HEK293 (cell line): ENCODE measurements around the gene IGFBP5.

Source experiments
- CTCF ChIA-PET: fragments of 350-600 bp; formaldehyde crosslinking; extraction: SDS; loops from one replicate; lab custom pipeline; 2021; ENCODE audit warnings: antibody characterized with exemption; lab: Yijun Ruan, JAX
- POLR2A ChIA-PET: fragments of 300-600 bp; formaldehyde crosslinking; extraction: SDS; loops from one replicate; lab custom pipeline; 2020; ENCODE audit warnings: antibody characterized with exemption, inconsistent platforms; lab: Yijun Ruan, JAX
- H3K27ac ChIP-seq: fragments of 200-500 bp; sonication (Bioruptor generic); 2 replicates; pipeline ENCODE4 v1.5.1; 2014; ENCODE audit warnings: low read depth, low read length, control low read depth, inconsistent platforms; ENCODE audit errors: extremely low read depth
- H3K36me3 ChIP-seq, 2 experiments: fragments of 200-500 bp in 1 of 2; sonication (Bioruptor generic) in 1 of 2; 1 replicate in 1 of 2; 2 replicates in 1 of 2; pipeline ENCODE4 v1.5.1; 2014 to 2017; ENCODE audit warnings: inconsistent platforms in 2 of 2, low read length in 2 of 2; ENCODE audit not compliant: control insufficient read depth in 2 of 2, insufficient read depth in 1 of 2
- H3K4me1 ChIP-seq: fragments of 200-500 bp; sonication (Bioruptor generic); 2 replicates; pipeline ENCODE4 v1.5.1; 2014; ENCODE audit warnings: mild to moderate bottlenecking, low read length, inconsistent platforms; ENCODE audit not compliant: control insufficient read depth, insufficient read depth
- H3K4me3 ChIP-seq: 2 replicates; pipeline ENCODE4 v1.5.1; 2011; ENCODE audit warnings: low read depth, mild to moderate bottlenecking, control low read depth, low read length, moderate library complexity
- H3K9me3 ChIP-seq: fragments of 200-500 bp; sonication (Bioruptor generic); 2 replicates; pipeline ENCODE4 v1.5.1; 2014; ENCODE audit warnings: low read depth, low read length, inconsistent platforms; ENCODE audit not compliant: control insufficient read depth, insufficient read depth
- BCL11A ChIP-seq: fragments of 450-650 bp; formaldehyde crosslinking; IDR thresholded peaks from 2 replicates; pipeline ENCODE4 v1.5.1; 2016; ENCODE audit warnings: low read depth, missing biosample characterization, missing genetic modification characterization
- ELK4 ChIP-seq: IDR thresholded peaks from 2 replicates; pipeline ENCODE4 v1.6.1; 2011; ENCODE audit warnings: mild to moderate bottlenecking, low read depth, low read length, borderline replicate concordance
- HOXA7 ChIP-seq: sonication (generic); formaldehyde crosslinking; IDR thresholded peaks from 2 replicates; pipeline ENCODE4 v1.8.1; 2022; ENCODE audit warnings: missing genetic modification reagents, borderline replicate concordance
- PRDM1 ChIP-seq: fragments of 450-650 bp; formaldehyde crosslinking; IDR thresholded peaks from 2 replicates; pipeline ENCODE4; 2016; ENCODE audit warnings: missing biosample characterization, missing genetic modification characterization
- REST ChIP-seq: fragments of 450-650 bp; formaldehyde crosslinking; IDR thresholded peaks from 2 replicates; pipeline ENCODE4 v1.5.1; 2016; ENCODE audit warnings: missing biosample characterization, missing genetic modification characterization
- SETDB1 ChIP-seq: IDR thresholded peaks from one replicate; pipeline ENCODE4 v1.6.1; 2017; ENCODE audit warnings: mild to moderate bottlenecking, low read length, moderate library complexity, mixed read lengths; ENCODE audit not compliant: insufficient read length
- ZBTB20 ChIP-seq: fragments of 450-650 bp; formaldehyde crosslinking; IDR thresholded peaks from 2 replicates; pipeline ENCODE4 v1.5.1; 2016; ENCODE audit warnings: missing biosample characterization, missing genetic modification characterization
- ZBTB8A ChIP-seq: fragments of 450-650 bp; formaldehyde crosslinking; IDR thresholded peaks from 2 replicates; pipeline ENCODE4 v1.5.1; 2016; ENCODE audit warnings: missing biosample characterization, missing genetic modification characterization
- ZNF138 ChIP-seq: fragments of 450-650 bp; formaldehyde crosslinking; IDR thresholded peaks from 2 replicates; pipeline ENCODE4 v1.5.1; 2016; ENCODE audit warnings: missing biosample characterization, missing genetic modification characterization, borderline replicate concordance
- ZNF302 ChIP-seq: fragments of 450-650 bp; formaldehyde crosslinking; IDR thresholded peaks from 2 replicates; pipeline ENCODE4 v1.5.1; 2016; ENCODE audit warnings: missing biosample characterization, missing genetic modification characterization, low read depth
- ZNF311 ChIP-seq: fragments of 450-650 bp; formaldehyde crosslinking; IDR thresholded peaks from 2 replicates; pipeline ENCODE4 v1.5.1; 2017; ENCODE audit warnings: missing biosample characterization, missing genetic modification characterization, borderline replicate concordance
- ZNF645 ChIP-seq: fragments of 450-650 bp; formaldehyde crosslinking; IDR thresholded peaks from 2 replicates; pipeline ENCODE4; 2016; ENCODE audit warnings: missing biosample characterization, missing genetic modification characterization
- ZNF791 ChIP-seq: fragments of 450-650 bp; formaldehyde crosslinking; IDR thresholded peaks from 2 replicates; pipeline ENCODE4 v1.5.1; 2016; ENCODE audit warnings: missing biosample characterization, missing genetic modification characterization
- ZSCAN30 ChIP-seq: fragments of 450-650 bp; IDR thresholded peaks from 2 replicates; pipeline ENCODE4 v1.5.1; 2018; ENCODE audit warnings: missing biosample characterization, mild to moderate bottlenecking, missing genetic modification characterization, moderate library complexity
- ZSCAN4 ChIP-seq: fragments of 450-650 bp; formaldehyde crosslinking; IDR thresholded peaks from 2 replicates; pipeline ENCODE4 v1.5.1; 2017; ENCODE audit warnings: missing biosample characterization, missing genetic modification characterization

IGFBP5 gene

GRCh38 chr2:216629784-216630183, 65.6 kb downstream of the IGFBP5 start (continued):
- TF ChIP-seq REST (tag by site-specific recombination) (no peak), PRDM1 (no peak), ZBTB20 (tag by site-specific recombination) (no peak), ZNF311 (tag by site-specific recombination) (no peak), ZNF302 (tag by site-specific recombination) (no peak)

GRCh38 chr2:216626875-216627245, 68.5 kb downstream of the IGFBP5 start:
- Histone ChIP-seq H3K9me3 (no peaks in the 10 kb centered on the region), H3K4me3 (no peak overlapping the region), H3K36me3 (no peaks in the 10 kb centered on the region), H3K27ac (no peak overlapping the region), H3K4me1 (no peaks in the 10 kb centered on the region; the same call in 1 of the 2 replicates)
- TF ChIP-seq ZSCAN4 (no peak), ZNF645 (tag by site-specific recombination) (no peak), ZNF791 (no peak), ZNF138 (tag by site-specific recombination) (no peak), ZBTB8A (no peak), HOXA7 (CRISPR knock-in tag) (no peak)
- ChIA-PET POLR2A (no interaction called here), CTCF (no interaction called here)

- Histone ChIP-seq H3K36me3 (no peaks in the 10 kb centered on the region), H3K27ac (no peak overlapping the region), H3K4me1 (no peaks in the 10 kb centered on the region; the same call in 1 of the 2 replicates), H3K9me3 (no peaks in the 10 kb centered on the region), H3K4me3 (no peak overlapping the region)
- ChIA-PET POLR2A (no interaction called here), CTCF (no interaction called here)
- TF ChIP-seq ZSCAN30 (tag by site-specific recombination) (no peak), SETDB1 (no peak), BCL11A (tag by site-specific recombination) (no peak), ELK4 (no peak), ZNF138 (tag by site-specific recombination) (no peak)
These were observed 69.0 kb downstream of the IGFBP5 start for GRCh38 chr2:216626168-216626874.
